GM18498 (cell line): ENCODE data around the gene SELENBP1.
"Not testable (repeated sequence)": the region's sequence is repeated elsewhere in the genome, so short reads cannot be mapped to it uniquely, and the experiment has no call there.

Experiments used
- ATAC-seq: cut with Tn5 transposase; IDR thresholded peaks from one replicate; pipeline ENCODE4 v1.9.1; 2021; ENCODE audit warnings: mild to moderate bottlenecking, moderate library complexity; ENCODE audit not compliant: unreplicated experiment

SELENBP1 gene

DNA sequence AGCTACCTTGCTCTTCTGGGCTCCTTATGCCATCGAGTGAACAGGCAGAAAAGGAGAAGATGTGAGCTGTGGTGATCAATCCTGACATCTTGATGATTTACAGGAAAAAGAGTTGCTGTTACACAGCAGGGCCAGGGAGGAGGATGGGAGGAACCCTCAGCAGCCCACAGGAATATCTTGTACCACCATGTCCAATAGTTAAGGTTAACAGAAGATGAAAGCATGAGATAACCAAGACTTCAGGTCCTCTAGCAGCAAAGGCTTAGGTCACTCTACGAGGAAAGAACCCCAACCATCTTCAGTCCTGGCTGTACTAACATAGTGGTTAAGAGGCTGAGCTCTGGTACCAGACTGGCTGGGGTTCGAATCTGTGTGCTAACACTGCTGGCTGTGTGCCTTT, 12.1 kb upstream of the SELENBP1 start:
- no peak for ATAC-seq

DNA sequence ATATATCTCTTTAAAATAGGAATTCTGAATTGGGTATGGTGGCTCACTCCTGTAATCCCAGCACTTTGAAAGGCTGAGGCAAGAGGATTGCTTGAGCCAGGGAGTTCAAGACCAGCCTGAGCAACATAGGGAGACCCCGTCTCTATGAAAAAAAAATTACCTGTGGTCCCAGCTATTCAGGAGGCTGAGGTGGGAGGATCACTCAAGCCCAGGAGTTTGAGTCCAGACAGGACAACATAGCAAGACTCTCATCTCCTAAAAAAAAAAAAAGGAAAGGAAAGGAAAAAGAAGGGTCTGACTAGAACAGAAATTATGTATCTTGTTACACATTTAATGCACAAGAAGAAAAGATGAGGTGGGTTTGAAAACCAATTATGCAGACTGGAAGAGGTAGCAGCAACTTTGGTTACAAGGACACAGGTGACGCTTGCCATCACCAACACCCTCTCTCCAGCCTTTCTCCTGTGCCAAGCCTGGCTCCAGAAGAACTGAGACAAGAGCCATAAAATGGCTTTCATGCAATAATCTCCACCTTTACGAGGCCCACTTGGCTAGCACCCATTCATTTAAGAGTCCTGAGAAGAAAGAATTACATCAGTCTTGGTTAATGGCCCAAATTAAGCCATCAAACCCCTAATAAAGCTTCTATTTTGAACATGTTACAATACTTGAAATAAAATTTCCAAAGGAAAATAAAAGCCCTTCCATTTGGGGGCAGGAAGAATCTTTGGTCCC, 4.8 kb upstream of the SELENBP1 start:
- ATAC-seq: no peak

DNA sequence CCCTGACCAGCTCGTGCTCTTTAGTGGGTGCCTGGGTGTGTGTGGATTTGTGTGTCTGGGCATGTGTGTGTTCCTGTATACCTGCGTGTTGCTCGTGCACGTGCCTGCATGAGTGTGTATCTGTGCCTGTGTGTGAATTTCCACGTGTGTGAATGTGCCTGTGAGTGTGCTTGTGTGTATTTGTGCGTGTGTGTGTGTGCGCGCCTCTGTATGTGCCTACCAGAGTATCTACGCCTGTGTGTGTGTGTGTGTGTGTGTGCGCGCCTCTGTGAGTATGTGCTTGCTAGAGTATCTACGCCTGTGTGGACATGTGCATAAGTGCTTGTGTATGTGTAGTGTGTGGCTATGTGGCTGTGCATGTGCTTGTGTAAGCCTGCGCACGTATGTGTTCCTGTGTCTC, 691 bp upstream of the SELENBP1 start:
- ATAC-seq: no peak

DNA sequence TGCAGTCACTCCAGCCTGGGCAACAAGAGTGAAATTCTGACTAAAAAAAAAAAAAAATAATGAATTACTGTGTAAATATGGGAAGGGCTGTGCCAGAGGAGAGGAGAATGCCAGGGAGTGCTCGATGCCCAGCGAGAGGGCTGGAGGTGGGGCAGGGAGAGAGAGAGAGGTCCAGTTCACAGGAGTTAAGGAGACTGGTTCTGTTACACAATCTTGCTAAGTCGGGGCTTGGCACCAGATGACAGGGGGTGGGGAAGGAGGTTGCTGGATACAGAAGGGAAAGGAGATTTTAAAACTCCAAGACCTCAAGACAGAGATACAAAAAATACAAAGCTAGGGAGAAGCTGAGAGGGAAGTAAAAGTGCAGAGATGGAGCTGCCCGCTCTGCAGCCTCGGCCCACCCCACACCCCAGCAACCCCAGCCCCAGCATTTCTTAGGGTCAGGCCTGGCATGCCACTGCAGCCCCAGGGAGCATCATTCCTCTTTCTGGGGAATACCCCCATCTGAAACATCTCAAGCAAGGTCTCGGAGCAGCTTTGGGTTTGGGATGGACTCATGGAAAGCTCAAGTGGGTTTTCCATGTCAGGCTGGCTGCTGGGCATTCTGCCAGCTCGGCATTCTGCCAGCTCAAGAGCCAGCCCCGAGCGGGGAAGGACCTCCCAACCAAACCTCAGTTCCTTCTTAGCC, 991 bp downstream of the SELENBP1 start:
- ATAC-seq: no peak

DNA sequence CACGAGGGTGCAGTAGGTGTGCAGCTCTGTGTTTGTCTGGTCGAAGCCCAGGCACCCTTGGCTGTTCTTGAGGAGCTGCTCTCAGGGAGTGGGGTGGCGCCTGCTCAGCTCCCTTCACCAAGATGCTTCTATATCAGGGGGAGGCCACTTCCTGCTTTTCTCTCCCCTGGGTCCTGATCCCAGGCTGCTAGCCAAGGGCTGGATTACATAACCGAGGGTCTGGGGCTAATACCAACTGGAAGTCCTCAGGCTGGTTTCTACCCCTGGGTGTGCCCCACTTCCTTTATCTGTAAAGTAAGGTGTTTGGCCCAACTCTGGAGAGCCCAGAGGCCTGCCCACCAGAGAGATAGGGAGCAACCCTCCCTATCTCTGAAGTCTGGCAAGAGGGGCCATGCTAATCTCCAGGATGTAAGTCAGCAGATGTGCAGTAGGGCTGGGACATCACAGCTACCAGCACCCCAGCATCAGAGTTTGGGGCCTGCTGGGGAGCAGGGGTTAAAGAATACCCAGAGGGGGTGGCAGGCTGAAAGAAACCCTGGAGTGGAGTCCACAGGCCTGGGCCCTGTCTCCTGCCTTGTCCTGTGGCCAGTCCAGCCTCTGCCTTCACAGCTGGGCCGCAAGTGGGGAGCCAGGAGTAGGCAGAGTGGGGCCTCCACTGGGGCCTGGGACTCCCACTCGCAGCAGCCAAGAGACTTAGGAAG, 2.1 kb downstream of the SELENBP1 start:
- no peak for ATAC-seq

DNA sequence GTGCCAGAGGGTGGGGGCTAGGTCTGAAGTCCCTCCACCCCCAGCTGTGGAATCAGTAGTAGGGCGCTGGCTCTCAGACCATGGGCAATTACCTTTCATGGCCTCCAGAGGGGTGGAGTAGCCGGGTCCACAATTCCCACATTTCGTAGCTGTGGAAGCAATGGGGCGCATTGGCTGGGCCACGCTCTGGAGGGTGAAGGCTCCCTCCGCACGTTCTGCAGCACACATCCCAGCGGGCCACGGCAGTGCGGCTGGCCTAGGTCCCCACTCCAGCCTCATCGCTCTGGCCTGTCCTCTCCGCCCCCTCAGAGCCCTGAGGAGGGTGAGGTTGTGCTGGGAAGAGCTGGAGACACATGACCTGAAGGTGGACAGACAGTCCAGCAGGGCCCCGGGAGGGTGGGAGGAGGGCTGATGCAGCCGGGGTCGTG, 2.9 kb downstream of the SELENBP1 start:
- no peak for ATAC-seq

DNA sequence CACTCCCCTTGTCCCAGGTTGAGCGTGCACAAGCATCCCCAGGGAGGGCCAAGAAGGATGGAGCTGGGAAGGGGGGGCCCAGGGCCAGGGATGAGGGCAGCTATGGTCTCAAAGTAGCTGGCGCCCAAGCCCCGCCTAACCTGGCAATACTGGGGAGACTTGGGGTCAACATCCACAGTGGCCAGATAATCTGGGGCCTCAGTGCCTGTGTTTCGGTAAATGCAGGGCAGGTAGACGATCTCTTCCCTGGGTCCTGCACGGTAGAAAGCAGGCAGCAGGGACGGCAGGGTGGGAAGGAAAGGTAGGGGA, 3.2 kb downstream of the SELENBP1 start:
- no peak for ATAC-seq

DNA sequence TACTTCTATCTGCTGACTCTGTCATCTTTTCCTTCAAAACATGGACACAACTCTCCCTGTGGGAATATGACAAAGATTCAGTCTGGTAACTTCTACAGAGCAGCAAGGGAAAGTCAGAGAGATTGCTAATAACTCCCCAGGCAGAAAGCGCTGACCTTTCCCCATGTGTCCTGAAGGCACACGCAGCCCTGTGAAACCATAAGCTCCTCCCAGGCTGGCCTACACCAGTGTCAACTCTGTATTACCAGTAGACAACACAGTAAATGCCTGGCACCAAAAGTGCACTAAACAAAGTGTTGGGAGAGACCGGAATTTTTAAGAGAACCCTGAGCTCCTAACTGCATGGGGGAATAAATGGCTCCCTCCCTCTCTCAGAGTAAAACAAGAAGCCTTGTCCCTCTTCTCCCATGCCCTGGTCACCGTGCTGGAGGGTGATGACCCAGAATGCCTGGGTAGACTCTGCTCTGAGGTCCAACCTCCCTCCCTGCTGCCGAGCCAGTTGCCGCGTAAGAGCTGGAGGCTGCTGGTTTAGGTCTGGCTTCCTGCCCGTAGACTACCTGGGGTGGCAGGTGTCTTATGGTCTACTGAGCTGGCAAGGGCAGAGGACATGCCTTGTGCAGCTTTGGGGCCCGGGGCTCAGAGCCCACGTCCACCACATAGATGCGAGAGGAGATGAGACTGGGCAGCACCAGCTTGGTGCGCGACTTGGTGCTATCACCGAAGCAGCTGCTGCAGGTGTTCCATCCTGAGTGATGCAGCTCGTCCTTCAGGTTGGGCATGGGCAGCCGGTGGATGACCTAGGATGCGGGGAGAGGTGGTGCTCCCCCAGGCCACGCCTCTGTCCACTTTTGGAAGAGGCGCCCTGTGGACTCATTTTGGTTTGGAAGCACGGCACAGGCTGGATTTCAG, 3.9 kb downstream of the SELENBP1 start:
- ATAC-seq: no peak

DNA sequence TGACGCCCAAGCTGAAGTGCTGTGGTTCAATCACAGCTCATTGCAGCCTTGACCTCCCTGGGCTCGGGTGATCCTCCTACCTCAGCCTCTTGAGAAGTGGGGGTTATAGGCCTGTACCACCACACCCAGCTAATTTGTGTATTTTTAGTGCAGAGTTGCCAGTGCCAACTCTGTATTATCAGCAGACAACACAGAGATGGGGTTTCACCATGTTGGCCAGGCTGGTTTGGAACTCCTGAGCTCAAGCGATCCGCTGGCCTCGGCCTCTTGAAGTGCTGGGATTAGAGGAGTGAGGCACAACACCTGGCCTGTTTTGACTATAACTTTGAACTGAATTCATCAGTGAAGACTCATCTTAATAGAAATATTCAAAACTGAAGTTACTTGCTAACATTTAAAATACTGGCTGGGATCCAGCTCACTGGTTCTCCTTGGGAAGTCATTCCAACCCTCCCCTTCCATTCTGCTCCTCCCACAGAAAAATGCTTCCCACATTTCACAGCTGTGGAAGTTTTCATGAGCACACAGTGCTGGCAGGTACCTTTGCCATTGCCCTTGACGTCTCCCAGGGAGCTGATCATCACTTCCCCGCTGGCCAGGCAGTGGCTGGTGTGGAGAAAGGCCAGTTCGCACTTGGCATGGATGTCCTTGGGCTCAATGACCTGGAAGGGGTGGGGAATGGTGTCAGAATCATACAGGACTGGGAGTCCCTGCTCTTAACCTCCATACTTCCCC, 4.7 kb downstream of the SELENBP1 start:
- ATAC-seq: no peak

DNA sequence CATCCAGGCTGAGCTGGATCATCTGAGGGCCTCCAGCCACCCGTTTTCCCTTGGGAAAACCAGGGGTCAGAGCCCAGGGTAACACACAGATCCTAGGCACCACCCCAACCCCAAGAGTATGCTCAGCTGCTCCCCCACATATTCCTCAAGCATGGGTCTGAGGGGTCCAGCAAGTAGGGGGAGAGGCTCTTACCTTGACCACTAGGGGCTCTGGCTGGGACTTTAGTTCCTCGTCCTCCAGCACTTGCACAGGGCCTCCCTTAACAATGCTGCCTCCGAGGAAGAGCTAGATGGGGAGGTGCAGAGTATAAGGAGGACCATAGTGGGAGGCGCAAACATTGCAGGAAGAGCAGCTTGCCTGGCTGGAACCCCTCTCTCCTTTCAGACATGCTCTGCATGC, 7.5 kb downstream of the SELENBP1 start:
- ATAC-seq: no peak

DNA sequence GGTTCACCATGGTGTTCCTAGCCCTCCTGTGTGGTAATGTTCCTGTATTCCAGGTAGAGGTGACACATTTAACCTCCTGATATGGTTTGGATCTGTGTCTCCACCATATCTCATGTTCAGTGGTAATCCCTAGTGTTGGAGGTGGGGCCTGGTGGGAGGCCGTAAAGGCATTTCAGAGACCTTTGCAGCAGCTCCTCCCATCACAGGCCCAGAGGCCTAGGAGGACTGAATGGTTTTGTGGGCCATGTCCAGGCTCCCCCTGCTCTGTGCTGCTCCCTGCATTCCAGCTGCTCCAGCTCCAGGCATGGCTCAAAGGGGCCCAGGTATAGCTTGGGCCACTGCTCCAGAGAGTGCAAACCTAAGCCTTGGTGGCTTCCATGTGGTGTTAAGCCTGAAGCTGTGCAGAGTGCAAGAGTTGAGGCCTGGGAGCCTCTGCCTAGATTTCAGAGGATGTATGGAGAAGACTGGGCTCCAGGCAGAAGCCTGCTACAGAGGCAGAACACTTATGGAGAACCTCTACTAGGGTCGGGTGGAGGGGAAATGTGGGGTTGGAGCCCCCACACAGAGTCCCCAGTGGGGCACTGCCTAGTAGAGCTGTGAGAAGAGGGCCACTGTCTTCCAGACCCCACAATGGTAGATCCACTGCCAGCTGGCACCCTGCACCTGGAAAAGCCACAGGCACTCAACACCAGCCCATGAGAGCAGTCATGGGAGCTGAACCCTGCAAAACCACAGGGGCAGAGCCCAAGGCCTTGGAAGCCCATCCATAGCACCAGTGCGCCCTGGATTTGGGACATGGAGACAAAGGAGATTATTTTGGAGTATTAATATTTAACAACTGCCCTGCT, 10.0 kb downstream of the SELENBP1 start:
- no peak for ATAC-seq

DNA sequence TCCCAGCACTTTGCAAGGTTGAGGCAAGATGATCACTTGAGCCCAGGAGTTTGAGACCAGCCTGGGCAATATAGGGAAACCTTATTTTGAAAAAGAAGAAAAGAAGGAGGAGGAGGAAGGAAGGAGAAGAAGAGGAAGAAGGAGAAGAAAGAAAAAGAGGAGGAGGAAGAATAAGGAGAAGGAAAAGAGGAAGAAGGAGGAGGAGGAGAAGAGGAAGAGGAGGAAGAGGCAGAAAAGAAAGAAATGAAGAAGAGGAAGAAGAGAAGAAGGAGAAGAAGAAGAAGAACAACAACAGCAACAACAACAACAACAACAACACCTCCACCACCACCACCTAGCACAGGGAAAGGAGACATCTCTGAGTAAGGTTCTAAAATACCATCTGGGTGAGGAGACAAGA, 10.6 kb downstream of the SELENBP1 start:
- no peak for ATAC-seq

DNA sequence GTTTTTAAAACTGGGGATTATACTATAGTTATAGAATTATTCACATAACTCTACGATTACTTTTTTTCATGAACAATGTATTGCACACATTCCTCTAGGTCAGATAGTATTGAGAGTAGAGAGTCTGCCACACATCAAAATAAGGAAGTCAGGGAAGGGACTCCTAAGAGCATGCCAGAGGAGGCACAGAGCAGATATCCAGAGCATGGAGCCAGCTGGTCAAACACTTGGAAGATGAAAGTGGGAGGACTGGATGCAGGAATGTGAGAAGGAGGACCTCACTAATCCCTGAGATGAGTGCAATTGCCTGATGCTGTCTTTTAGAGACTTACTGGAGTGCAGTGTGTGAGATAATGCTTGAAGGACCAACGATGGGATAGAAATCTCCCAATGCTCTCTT, 15.8 kb downstream of the SELENBP1 start:
- ATAC-seq: no peak

DNA sequence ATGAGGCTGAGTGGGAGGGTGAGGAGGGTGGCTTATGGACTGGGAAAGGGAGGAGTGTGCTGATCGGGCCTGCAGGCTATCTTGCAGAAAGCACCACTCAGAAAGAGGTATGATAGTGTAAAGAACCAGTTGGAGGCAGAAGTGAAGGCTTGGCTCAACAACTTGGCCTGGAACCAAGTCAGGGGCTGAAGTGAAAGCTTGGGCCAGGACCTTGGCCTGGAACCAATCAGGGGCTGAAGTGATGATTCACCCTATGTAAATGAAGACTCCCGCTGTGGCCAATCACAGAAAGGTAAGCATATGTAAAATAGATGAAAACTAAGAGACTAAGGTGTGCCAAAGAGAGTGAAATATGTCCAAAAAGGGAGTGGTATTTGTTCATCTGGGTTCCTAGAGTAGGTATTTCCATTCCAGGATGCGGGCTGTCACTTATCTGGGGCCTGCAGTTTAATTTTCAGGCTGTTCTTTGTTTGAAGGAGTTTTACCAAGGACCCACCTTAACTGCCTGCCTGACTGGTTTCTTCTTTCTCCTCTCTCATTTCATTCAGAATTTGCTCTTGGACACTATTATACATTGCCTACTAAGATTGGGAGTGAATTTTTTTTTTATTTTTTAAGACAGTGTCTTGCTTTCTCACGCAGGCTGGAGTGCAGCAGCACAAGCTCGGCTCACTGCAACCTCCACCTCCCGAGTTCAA, 20.3 kb downstream of the SELENBP1 start:
- ATAC-seq: no peak

DNA sequence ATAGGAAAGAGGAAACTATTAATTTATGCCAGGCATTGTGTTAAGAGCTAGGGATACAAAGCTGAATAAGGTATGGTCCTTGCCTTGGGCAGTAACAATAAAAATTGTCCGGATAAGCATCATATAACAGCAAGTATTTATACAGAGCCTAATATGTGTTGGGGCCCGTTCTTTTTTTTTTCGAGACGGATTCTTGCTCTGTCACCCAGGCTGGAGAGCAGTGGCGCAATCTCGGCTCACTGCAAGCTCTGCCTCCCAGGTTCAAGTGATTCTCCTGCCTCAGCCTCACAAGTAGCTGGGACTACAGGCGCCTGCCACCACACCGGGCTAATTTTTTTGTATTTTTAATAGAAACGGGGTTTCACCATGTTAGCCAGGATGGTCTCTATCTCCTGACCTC, 22.2 kb downstream of the SELENBP1 start:
- ATAC-seq: not testable (repeated sequence)

DNA sequence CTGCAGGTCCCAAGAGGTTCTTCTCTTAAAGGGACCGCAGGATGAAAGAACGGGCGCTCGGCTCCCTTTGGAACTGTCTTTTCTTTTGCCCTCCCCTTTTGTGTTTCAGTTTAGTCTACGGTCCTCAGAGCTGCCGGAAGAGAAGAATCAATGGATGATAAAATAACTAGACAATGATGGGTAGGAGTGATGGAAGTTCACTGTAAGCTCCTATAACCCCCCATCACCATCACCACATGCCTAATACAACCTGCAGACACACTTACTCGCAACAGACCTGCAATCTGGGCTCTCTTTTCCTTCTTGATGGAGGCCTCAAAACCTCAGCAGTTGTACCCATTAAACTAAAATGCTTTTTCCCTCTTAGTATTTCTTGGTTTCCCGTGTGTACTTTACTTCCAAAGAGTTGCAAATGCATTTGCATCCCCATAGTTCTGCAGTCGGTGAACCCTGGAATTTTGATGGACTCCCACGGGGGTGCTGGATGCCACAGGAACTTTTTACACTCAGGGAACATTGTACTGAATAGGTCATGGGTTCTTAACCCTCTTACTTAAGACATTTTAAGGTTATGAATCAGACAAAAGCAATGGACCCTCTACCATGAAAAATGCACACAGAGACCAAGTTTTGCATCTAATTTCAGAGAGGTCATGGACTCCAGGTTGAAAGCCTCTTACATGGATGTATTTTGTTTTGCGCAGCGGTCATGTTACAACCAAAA, 24.8 kb downstream of the SELENBP1 start:
- ATAC-seq: peak; percentile 11

DNA sequence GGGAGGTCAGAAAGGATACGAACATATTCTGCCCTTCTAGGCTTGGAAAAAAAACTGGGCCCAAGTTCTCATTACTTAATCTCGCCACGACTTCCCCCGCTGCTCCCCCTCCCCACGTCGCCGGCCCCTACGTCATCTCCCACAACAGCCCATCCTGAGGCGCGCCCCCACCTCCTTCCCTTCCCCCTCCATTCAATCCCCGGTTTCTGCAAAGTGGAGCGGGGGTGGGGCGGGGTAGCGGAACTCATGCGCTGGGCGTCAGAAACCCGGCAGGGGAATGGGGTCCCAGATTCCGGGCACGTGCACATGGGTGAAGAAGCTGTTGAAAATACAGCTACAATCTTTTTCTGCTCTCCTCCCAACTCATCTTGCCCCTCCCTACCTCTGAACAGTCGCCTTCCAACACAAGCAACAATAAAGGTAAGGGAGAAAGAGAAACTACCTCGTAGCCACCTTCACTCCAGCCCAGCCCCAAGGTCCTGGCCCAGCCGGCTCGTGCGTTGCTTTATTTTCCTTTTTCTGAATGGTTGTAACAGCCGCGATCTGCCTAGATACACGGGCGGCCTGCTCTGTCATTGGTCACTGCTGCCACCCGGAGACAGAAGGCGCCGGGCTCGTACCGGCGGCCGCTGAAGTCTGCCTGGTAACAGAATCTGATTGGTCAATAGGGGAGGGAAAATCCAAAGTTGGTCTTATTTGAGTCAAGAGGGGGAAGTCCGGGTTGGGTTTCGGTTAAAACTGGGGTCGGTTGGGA, 25.6 kb downstream of the SELENBP1 start, which contains the start of gene RFX5:
RFX5 (minus strand) TSS at position 484 of the 754 bp plus-strand sequence. CDS start 932 bp downstream, outside the sequence.
- peak; percentile 95 for ATAC-seq
